Measurements from ENCODE around the gene UCMA.

UCMA gene

DNA sequence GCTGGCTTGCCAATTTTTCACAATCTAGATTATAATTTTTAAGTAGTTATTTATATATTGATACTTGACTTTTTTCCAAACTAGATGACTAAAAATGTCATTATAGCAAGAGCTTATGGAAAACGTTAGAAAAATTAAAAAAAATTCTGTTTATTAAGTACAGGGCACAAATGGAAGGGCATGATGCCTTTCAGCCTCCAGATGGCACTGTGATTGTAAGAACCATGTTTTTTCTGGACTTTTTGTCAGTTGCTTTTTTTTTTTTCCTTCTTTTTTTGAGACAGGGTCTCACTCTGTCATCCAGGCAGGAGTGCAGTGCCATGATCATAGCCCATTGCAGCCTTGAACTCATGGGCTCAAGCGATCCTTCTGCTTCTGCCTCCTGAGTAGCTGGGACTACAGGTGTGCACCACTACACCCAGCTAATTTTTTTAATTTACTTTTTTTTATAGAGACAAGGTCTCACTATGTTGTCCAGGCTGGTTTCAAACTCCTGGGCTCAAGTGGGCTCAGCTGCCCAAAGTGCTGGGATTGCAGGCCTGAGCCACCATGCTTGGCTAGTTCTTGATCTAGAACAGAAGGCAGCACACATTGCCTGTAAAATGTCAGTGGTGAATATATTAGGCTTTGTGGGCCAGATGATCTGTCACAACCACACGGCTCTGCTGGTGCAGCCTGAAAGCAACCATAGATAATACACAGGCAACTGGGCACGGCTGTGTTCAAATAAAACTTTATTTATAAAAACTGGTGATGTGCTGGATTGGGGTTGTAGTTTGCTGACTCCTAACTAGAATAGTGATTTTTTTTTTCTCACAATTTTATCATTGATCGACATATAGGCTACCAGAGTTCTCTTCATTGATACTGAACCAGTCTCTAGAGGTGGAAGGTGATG lies 27.4 kb downstream of the UCMA start:
- no peak overlapping the region for H3K9ac ChIP-seq
- no peaks in the 10 kb centered on the region; the same call in 1 of the 2 replicates for H3K36me3 ChIP-seq (ENCODE audit: insufficient read depth)
- no peaks in the 10 kb centered on the region for H4K20me1 ChIP-seq (ENCODE audit: insufficient read depth)
- H3K4me1 ChIP-seq (ENCODE audit: low read depth, poor library complexity, severe bottlenecking): no peaks in the 10 kb centered on the region
- TF ChIP-seq CTCF (conservative IDR thresholded peaks at IDR 0.05; ENCODE audit: low read depth, low read length): peak; percentile 72
- no peaks in the 10 kb centered on the region for H3K27me3 ChIP-seq (ENCODE audit: insufficient read depth, low read depth)
- no peak overlapping the region for H2AFZ ChIP-seq (ENCODE audit: low read depth)
- H3K79me2 ChIP-seq (ENCODE audit: insufficient read depth, low read depth): no peaks in the 10 kb centered on the region
- H3K27ac ChIP-seq: no peak overlapping the region
- H3K4me3 ChIP-seq (IDR thresholded peaks at IDR 0.05; ENCODE audit: insufficient read depth, low read depth, low read length): no peak overlapping the region
- no peak overlapping the region for H3K4me2 ChIP-seq

- Histone ChIP-seq H4K20me1 (ENCODE audit: insufficient read depth) (no peaks in the 10 kb centered on the region), H2AFZ (ENCODE audit: low read depth) (no peak overlapping the region), H3K27ac (no peak overlapping the region), H3K4me1 (ENCODE audit: low read depth, poor library complexity, severe bottlenecking) (no peaks in the 10 kb centered on the region), H3K36me3 (ENCODE audit: insufficient read depth) (no peaks in the 10 kb centered on the region; the same call in 1 of the 2 replicates), H3K79me2 (ENCODE audit: insufficient read depth, low read depth) (no peaks in the 10 kb centered on the region), H3K9ac (no peak overlapping the region), H3K27me3 (ENCODE audit: insufficient read depth, low read depth) (no peaks in the 10 kb centered on the region), H3K4me2 (no peak overlapping the region), H3K4me3 (IDR thresholded peaks at IDR 0.05; ENCODE audit: insufficient read depth, low read depth, low read length) (no peak overlapping the region)
- TF ChIP-seq CTCF (conservative IDR thresholded peaks at IDR 0.05; ENCODE audit: low read depth, low read length): no peak
Measured at GRCh38 chr10:13206091-13206490, 28.1 kb downstream of the UCMA start.

GRCh38 chr10:13201132-13201531 lies 33.0 kb downstream of the UCMA start:
- no peak for TF ChIP-seq CTCF (conservative IDR thresholded peaks at IDR 0.05; ENCODE audit: low read depth, low read length)
- Histone ChIP-seq H3K4me1 (ENCODE audit: low read depth, poor library complexity, severe bottlenecking) (no peaks in the 10 kb centered on the region), H3K9ac (no peak overlapping the region), H3K36me3 (ENCODE audit: insufficient read depth) (peaks cover 6% of the 10 kb centered on the region; the same call in 1 of the 2 replicates), H3K4me2 (no peak overlapping the region), H3K4me3 (IDR thresholded peaks at IDR 0.05; ENCODE audit: insufficient read depth, low read depth, low read length) (no peak overlapping the region), H3K79me2 (ENCODE audit: insufficient read depth, low read depth) (no peaks in the 10 kb centered on the region), H4K20me1 (ENCODE audit: insufficient read depth) (no peaks in the 10 kb centered on the region), H3K27me3 (ENCODE audit: insufficient read depth, low read depth) (no peaks in the 10 kb centered on the region), H2AFZ (ENCODE audit: low read depth) (no peak overlapping the region), H3K27ac (no peak overlapping the region)

DNA sequence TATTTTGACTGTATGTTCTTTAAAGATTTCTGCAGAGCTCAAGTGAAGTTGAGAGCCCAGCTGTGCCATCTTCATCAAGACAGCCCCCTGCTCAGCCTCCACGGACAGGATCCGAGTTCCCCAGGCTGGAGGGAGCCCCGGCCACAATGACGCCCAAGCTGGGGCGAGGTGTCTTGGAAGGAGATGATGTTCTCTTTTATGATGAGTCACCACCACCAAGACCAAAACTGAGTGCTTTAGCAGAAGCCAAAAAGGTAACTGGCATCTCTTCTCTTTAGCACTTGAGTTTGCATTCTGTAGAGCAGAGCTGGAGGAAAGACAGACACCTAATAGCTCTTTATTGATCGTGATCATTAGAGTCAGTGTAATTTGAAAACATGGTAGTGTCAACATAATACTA lies 39.2 kb downstream of the UCMA start:
- Histone ChIP-seq H2AFZ (ENCODE audit: low read depth) (no peak overlapping the region), H3K36me3 (ENCODE audit: insufficient read depth) (peaks cover 8% of the 10 kb centered on the region; the same call in 1 of the 2 replicates)

More for the DNA sequence above, 39.2 kb downstream of the UCMA start:
- Histone ChIP-seq H3K9ac (no peak overlapping the region), H3K4me3 (IDR thresholded peaks at IDR 0.05; ENCODE audit: insufficient read depth, low read depth, low read length) (no peak overlapping the region), H3K4me1 (ENCODE audit: low read depth, poor library complexity, severe bottlenecking) (no peaks in the 10 kb centered on the region), H3K27ac (no peak overlapping the region), H3K4me2 (no peak overlapping the region), H3K27me3 (ENCODE audit: insufficient read depth, low read depth) (no peaks in the 10 kb centered on the region), H3K79me2 (ENCODE audit: insufficient read depth, low read depth) (no peaks in the 10 kb centered on the region), H4K20me1 (ENCODE audit: insufficient read depth) (no peaks in the 10 kb centered on the region)
- no peak for TF ChIP-seq CTCF (conservative IDR thresholded peaks at IDR 0.05; ENCODE audit: low read depth, low read length)

Data from KMS-11 (cell line).